CD4-positive, alpha-beta T cell (primary cell): Measurements from ENCODE around the gene GSG1L. TPM values are rescaled to one million over a fixed set of nuclear protein-coding genes. Genes with fewer than 3 reads are reported as not detected.

Experiments used
- ATAC-seq: fragments of 200-7000 bp; cut with Tn5 transposase; one replicate; pipeline ENCODE4 v1.10.0; 2022; ENCODE audit warnings: mild to moderate bottlenecking; ENCODE audit not compliant: poor library complexity
- CTCF ChIA-PET: fragments of 350-600 bp; sonication (Branson Sonifier 250); formaldehyde crosslinking; loops from one replicate; lab custom pipeline; 2021; ENCODE audit warnings: antibody characterized with exemption, inconsistent platforms; lab: Charles Lee
- POLR2A ChIA-PET: fragments of 350-600 bp; sonication (Branson Sonifier 250); formaldehyde crosslinking; loops from one replicate; lab custom pipeline; 2021; ENCODE audit warnings: antibody characterized with exemption, inconsistent platforms; lab: Charles Lee
- DNase-seq, 14 experiments: peaks; one replicate each; pipeline ENCODE4 v3.0.0-alpha.2; 2013 to 2020; ENCODE audit warnings: mixed read lengths in 2 of 14
- H3K27ac ChIP-seq, 2 donors: one replicate each; pipeline versions ENCODE4 v1.5.1 to v1.7.0; 2013; ENCODE audit warnings: low read length in 2 of 2, low read depth in 1 of 2, mild to moderate bottlenecking in 1 of 2
- H3K27me3 ChIP-seq, 2 experiments: 1 replicate in 1 of 2; 2 replicates in 1 of 2; pipeline versions ENCODE4 v1.6.1 to v1.7.0; 2013; ENCODE audit warnings: low read length in 2 of 2, control low read depth in 1 of 2, mild to moderate bottlenecking in 1 of 2, moderate library complexity in 1 of 2; ENCODE audit not compliant: insufficient read depth in 2 of 2, control insufficient read depth in 1 of 2
- H3K36me3 ChIP-seq: one replicate; pipeline ENCODE4 v1.6.1; 2013; ENCODE audit warnings: low read length, control low read depth; ENCODE audit not compliant: insufficient read depth
- H3K4me1 ChIP-seq: one replicate; pipeline ENCODE4 v1.6.1; 2013; ENCODE audit warnings: low read length, control low read depth; ENCODE audit not compliant: insufficient read depth
- H3K4me3 ChIP-seq: one replicate; pipeline ENCODE4 v1.5.1; 2013; ENCODE audit warnings: mild to moderate bottlenecking, low read length, moderate library complexity
- H3K9me3 ChIP-seq, 2 experiments: 1 replicate in 1 of 2; 2 replicates in 1 of 2; pipeline versions ENCODE4 v1.6.1 to v1.7.0; 2013; ENCODE audit warnings: low read length in 2 of 2, mild to moderate bottlenecking in 2 of 2, control low read depth in 1 of 2, moderate library complexity in 1 of 2; ENCODE audit not compliant: control insufficient read depth in 1 of 2, insufficient read depth in 1 of 2
- H3K27ac Mint-ChIP-seq: one replicate; pipeline ENCODE4 v1.8.0; 2020; ENCODE audit warnings: mixed read lengths
- H3K27me3 Mint-ChIP-seq: one replicate; pipeline ENCODE4 v1.8.0; 2021; ENCODE audit warnings: mixed read lengths
- H3K36me3 Mint-ChIP-seq: one replicate; pipeline ENCODE4 v1.8.0; 2021; ENCODE audit warnings: low read depth, mixed read lengths
- H3K4me1 Mint-ChIP-seq: one replicate; pipeline ENCODE4 v1.8.0; 2021; ENCODE audit warnings: low read depth, mixed read lengths
- H3K4me3 Mint-ChIP-seq: one replicate; pipeline ENCODE4 v1.8.0; 2020; ENCODE audit warnings: mild to moderate bottlenecking, mixed read lengths
- H3K9me3 Mint-ChIP-seq: one replicate; pipeline ENCODE4 v1.8.0; 2020; ENCODE audit warnings: mixed read lengths
- intact Hi-C, 2 experiments: fragments of 100-400 bp; cut with DNase I in 1 of 2; cut with micrococcal nuclease in 1 of 2; formaldehyde crosslinking; loops; one replicate each; pipeline versions ENCODE4 v1.15.1 to v1.9.0; 2023 to 2025; cut with DNase I, micrococcal nuclease
- total RNA-seq, 174 experiments: library from RNA in 2 of 174; stranded (reverse) in 2 of 174; gene quantifications; one replicate each; pipeline ENCODE4 v1.2.3 and lab custom pipeline; 2021 to 2026
- TF ChIP-seq, protein P1 (sequence below): fragments of 200-600 bp; IDR thresholded peaks from one replicate; pipeline ENCODE4 v1.8.0; 2022; ENCODE audit warnings: antibody characterized with exemption, mild to moderate bottlenecking

Gene GSG1L
- total RNA-seq, 2 experiments from 2014 or later, result not detected

DNA sequence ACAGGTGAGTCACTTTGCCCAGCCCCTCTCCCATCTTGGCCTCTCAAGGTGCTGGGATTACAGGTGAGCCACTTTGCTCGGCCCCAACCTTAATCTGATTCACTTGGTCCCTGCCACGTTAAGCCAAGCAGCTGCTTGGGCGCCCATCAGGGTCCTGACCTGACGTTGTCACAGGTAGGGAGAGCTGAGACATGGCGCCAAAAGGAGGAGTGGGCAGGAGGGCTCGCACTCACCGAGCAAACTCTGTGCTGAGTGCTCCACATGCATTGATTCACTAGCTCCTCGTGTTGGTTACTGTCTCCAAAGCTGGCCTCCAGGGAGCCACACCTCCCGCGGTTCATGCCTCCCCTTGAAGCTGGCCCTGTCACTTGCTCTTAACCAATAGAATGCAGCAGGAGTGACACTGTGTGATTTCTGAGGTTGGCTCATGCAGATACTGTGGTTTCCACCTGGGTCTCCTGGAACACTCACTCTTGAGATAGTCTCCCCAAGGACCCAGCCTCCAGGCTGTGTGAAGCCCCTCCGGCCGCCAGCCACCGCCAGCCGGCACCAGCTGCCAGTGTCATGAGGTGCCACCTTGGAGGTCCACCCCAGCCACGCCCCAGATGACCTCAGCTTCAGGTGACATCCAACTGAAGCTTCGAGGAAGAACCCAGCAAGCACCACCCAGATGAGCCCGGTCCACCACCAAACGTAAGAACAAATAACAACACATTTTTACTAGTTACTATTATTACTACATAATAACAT, 223.0 kb downstream of the GSG1L start:
- ChIA-PET POLR2A (no interaction called here), CTCF (no interaction called here)
- no peak overlapping the region for H3K4me3 ChIP-seq
- no peak overlapping the region for H3K27ac ChIP-seq
- intact Hi-C loops, result no loop called here
- H3K27me3 ChIP-seq, result peaks cover 0 to 6% of the 10 kb centered on the region in 2 experiments
- Mint-ChIP-seq H3K9me3 (peaks cover 4% of the 10 kb centered on the region), H3K27me3 (peaks cover 43% of the 10 kb centered on the region), H3K4me1 (no peaks in the 10 kb centered on the region), H3K36me3 (no peaks in the 10 kb centered on the region), H3K27ac (no peak overlapping the region), H3K4me3 (no peak overlapping the region)
- H3K36me3 ChIP-seq, result no peaks in the 10 kb centered on the region
- peaks cover 0 to 6% of the 10 kb centered on the region in 2 experiments for H3K9me3 ChIP-seq
- ATAC-seq, result no peak
- TF ChIP-seq, protein P1, sequence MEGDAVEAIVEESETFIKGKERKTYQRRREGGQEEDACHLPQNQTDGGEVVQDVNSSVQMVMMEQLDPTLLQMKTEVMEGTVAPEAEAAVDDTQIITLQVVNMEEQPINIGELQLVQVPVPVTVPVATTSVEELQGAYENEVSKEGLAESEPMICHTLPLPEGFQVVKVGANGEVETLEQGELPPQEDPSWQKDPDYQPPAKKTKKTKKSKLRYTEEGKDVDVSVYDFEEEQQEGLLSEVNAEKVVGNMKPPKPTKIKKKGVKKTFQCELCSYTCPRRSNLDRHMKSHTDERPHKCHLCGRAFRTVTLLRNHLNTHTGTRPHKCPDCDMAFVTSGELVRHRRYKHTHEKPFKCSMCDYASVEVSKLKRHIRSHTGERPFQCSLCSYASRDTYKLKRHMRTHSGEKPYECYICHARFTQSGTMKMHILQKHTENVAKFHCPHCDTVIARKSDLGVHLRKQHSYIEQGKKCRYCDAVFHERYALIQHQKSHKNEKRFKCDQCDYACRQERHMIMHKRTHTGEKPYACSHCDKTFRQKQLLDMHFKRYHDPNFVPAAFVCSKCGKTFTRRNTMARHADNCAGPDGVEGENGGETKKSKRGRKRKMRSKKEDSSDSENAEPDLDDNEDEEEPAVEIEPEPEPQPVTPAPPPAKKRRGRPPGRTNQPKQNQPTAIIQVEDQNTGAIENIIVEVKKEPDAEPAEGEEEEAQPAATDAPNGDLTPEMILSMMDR, result no peak
- H3K4me1 ChIP-seq, result no peaks in the 10 kb centered on the region
- no peak for DNase-seq

DNA sequence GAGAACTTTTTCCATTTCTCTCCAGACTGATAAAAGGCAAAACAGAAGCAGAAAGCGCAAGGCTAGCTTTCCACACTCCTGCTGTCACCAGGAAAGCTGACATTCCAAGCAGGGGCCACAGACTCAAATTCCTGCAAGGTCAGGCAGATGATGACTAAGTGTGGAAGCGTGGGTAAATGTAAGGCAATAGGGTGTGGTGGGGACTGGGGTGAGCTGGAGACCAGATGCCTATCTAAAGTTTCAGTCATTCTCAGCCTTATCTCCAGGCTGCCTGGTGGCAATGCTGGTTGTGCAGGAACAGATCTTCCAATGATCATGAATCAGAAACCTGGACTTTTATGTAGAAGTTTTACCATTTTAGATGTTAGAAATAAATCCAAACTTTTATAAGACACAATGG, 224.1 kb downstream of the GSG1L start:
- H3K9me3 ChIP-seq, result peaks cover 0 to 6% of the 10 kb centered on the region in 2 experiments
- Mint-ChIP-seq H3K27me3 (peaks cover 37% of the 10 kb centered on the region), H3K4me3 (no peak overlapping the region), H3K4me1 (no peaks in the 10 kb centered on the region), H3K9me3 (peaks cover 4% of the 10 kb centered on the region), H3K36me3 (no peaks in the 10 kb centered on the region), H3K27ac (no peak overlapping the region)
- no peaks in the 10 kb centered on the region for H3K4me1 ChIP-seq
- ChIA-PET CTCF (no interaction called here), POLR2A (no interaction called here)
- no peaks in the 10 kb centered on the region for H3K36me3 ChIP-seq
- peaks cover 0 to 6% of the 10 kb centered on the region in 2 experiments for H3K27me3 ChIP-seq
- no peak for ATAC-seq
- no peak for DNase-seq
- no peak overlapping the region for H3K4me3 ChIP-seq
- no peak overlapping the region for H3K27ac ChIP-seq
- intact Hi-C loops, result no loop called here
- TF ChIP-seq, protein P1, result no peak

DNA sequence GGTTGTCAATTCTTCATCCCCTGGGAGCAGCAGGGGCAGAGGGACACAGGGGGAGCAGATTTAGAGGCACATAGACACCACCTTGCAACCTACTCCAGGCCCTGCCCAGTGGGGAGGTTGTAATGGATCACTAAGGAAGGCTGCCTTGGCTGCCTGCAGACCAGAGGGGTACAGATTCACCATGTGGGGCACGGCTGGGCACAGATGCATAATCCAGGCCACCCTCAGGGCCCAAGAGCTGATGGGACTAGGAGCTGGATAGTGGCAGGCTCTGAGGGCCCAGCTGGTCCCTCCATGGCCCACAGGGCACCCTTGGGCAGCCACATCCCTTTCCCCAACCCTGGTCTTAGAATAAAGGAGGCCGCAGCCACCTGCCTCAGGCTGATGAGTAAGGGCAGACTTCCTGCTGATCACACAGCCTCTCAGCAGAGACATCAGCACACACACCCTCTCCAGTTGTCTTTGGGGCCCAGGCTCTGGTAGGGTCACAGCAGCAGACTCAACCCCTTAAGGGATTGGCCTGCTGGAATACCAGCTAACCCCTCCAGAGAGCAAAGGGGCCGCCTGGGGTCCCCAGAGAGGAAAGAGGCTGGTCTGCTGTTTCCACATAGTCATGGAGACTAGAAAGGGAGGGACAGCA, 224.9 kb downstream of the GSG1L start:
- ChIA-PET CTCF (no interaction called here), POLR2A (no interaction called here)
- Mint-ChIP-seq H3K4me3 (no peak overlapping the region), H3K36me3 (no peaks in the 10 kb centered on the region), H3K9me3 (peaks cover 4% of the 10 kb centered on the region), H3K27me3 (peaks cover 31% of the 10 kb centered on the region), H3K4me1 (no peaks in the 10 kb centered on the region), H3K27ac (no peak overlapping the region)
- peaks cover 0 to 6% of the 10 kb centered on the region in 2 experiments for H3K9me3 ChIP-seq
- H3K27me3 ChIP-seq, result peaks cover 0 to 6% of the 10 kb centered on the region in 2 experiments
- DNase-seq (no peak), ATAC-seq (no peak)
- TF ChIP-seq, protein P1, result no peak
- no peaks in the 10 kb centered on the region for H3K36me3 ChIP-seq
- no peak overlapping the region for H3K4me3 ChIP-seq
- no peak overlapping the region for H3K27ac ChIP-seq
- H3K4me1 ChIP-seq, result no peaks in the 10 kb centered on the region
- intact Hi-C loops, result no loop called here
